GM23338 (cell line): ENCODE measurements around the gene STX7.

Source experiments
- CREB1 ChIP-seq: fragments of 250-450 bp; sonication (Bioruptor Pico); IDR thresholded peaks from 2 replicates; pipeline ENCODE4 v1.5.0; 2020; ENCODE audit warnings: low read depth, mild to moderate bottlenecking, moderate library complexity
- CTCF ChIP-seq, 2 experiments: fragments of 200-600 bp in 1 of 2; sonication (generic) in 1 of 2; conservative IDR thresholded peaks; 2 replicates each; pipeline versions ENCODE4 v1.5.1 to v1.6.1; 2016 to 2017; ENCODE audit warnings: antibody characterized with exemption in 2 of 2, low read depth in 2 of 2, mild to moderate bottlenecking in 2 of 2, moderate library complexity in 1 of 2
- ETS1 ChIP-seq: IDR thresholded peaks from 2 replicates; pipeline ENCODE4 v1.6.1; 2016; ENCODE audit warnings: antibody characterized with exemption
- EZH2 ChIP-seq: fragments of 200-600 bp; sonication (generic); IDR thresholded peaks from one replicate; pipeline ENCODE4 v1.8.0; 2017; ENCODE audit warnings: antibody characterized with exemption, mild to moderate bottlenecking, low read depth; ENCODE audit not compliant: unreplicated experiment
- EZH2phosphoT487 ChIP-seq: fragments of 200-600 bp; sonication (generic); IDR thresholded peaks from one replicate; pipeline ENCODE4 v1.8.1; 2018; ENCODE audit warnings: antibody characterized with exemption; ENCODE audit not compliant: unreplicated experiment
- JUNB ChIP-seq: IDR thresholded peaks from one replicate; pipeline ENCODE4 v1.6.1; 2016; ENCODE audit warnings: antibody characterized with exemption; ENCODE audit not compliant: unreplicated experiment
- NANOG ChIP-seq: IDR thresholded peaks from 2 replicates; pipeline ENCODE4 v1.6.1; 2016; ENCODE audit warnings: antibody characterized with exemption, borderline replicate concordance
- POLR2AphosphoS5 ChIP-seq: IDR thresholded peaks from 2 replicates; pipeline ENCODE4 v1.6.1; 2016; ENCODE audit warnings: antibody characterized with exemption, low read depth
- REST ChIP-seq: IDR thresholded peaks from one replicate; pipeline ENCODE4 v1.6.1; 2018; ENCODE audit warnings: antibody characterized with exemption; ENCODE audit not compliant: unreplicated experiment
- ZNF114 ChIP-seq: fragments of 250-450 bp; sonication (Bioruptor Pico); IDR thresholded peaks from 2 replicates; pipeline ENCODE4 v1.5.0; 2020; ENCODE audit warnings: mild to moderate bottlenecking, moderate library complexity
- ZNF331 ChIP-seq: fragments of 250-450 bp; sonication (Bioruptor Pico); IDR thresholded peaks from 2 replicates; pipeline ENCODE4 v1.5.0; 2020; ENCODE audit warnings: low read depth, mild to moderate bottlenecking, moderate library complexity
- ZNF462 ChIP-seq: fragments of 250-450 bp; sonication (Bioruptor Pico); IDR thresholded peaks from 2 replicates; pipeline ENCODE4 v1.5.0; 2020; ENCODE audit warnings: mild to moderate bottlenecking, moderate library complexity

- no peak for TF ChIP-seq ZNF114 (CRISPR knock-in tag)
- no peak for TF ChIP-seq CTCF (conservative IDR thresholded peaks at IDR 0.05; ENCODE audit: low read depth in 2 of 2)
- TF ChIP-seq EZH2: no peak
- TF ChIP-seq ZNF462 (CRISPR knock-in tag): no peak
- no peak for TF ChIP-seq POLR2AphosphoS5
- TF ChIP-seq REST: no peak
- no peak for TF ChIP-seq JUNB
- TF ChIP-seq EZH2phosphoT487: no peak
- no peak for TF ChIP-seq CREB1
- no peak for TF ChIP-seq ZNF331
- no peak for TF ChIP-seq NANOG
- TF ChIP-seq ETS1: no peak
Measured at GRCh38 chr6:132414761-132415160, 98.2 kb downstream of the STX7 start.
